ENCODE results near the gene EIF1AD. TPM values are rescaled to one million over a fixed set of nuclear protein-coding genes. Genes with fewer than 3 reads are reported as not detected.

EIF1AD gene
- total and polyA plus RNA-seq, 4 donors = 22.0 to 33.2 (median 28.7) TPM

DNA sequence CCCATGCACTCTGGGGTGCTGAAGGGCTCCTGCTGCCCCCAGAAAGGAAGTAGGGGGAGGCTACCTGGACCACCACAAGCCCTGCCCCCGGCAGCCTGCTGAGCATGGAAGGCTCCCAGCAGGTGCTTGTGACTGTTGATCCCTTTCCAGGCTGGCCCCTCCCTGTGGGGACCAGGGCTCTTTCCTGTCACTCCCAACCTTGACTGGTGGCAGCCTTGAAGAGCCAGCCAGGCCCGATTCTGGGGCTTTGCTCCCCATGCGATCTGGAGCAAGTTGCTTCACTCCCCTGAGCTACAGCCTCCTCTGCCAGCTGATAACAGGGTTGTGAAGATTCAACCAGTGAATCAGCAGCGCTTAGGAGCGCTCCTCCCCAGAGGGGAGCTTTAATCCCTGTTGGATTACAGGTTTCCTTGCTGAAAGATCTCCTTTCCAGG is 5.3 kb upstream of the EIF1AD start:
- peaks cover 0 to 11% (median 8%) of the 10 kb centered on the region in 5 donors for H3K4me1 ChIP-seq (ENCODE audit: control insufficient read depth in 5 of 5, insufficient read depth in 5 of 5, low read length in 5 of 5)
- ATAC-seq (ENCODE audit: insufficient read depth, low FRiP score) (no peak), DNase-seq (no peak)
- TF ChIP-seq, protein P1, sequence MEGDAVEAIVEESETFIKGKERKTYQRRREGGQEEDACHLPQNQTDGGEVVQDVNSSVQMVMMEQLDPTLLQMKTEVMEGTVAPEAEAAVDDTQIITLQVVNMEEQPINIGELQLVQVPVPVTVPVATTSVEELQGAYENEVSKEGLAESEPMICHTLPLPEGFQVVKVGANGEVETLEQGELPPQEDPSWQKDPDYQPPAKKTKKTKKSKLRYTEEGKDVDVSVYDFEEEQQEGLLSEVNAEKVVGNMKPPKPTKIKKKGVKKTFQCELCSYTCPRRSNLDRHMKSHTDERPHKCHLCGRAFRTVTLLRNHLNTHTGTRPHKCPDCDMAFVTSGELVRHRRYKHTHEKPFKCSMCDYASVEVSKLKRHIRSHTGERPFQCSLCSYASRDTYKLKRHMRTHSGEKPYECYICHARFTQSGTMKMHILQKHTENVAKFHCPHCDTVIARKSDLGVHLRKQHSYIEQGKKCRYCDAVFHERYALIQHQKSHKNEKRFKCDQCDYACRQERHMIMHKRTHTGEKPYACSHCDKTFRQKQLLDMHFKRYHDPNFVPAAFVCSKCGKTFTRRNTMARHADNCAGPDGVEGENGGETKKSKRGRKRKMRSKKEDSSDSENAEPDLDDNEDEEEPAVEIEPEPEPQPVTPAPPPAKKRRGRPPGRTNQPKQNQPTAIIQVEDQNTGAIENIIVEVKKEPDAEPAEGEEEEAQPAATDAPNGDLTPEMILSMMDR (IDR thresholded peaks at IDR 0.05; ENCODE audit: control extremely low read depth, extremely low read depth) = no peak
- no peak overlapping the region for H3K27ac ChIP-seq (ENCODE audit: low read depth in 1 of 2, low read length in 1 of 2)
- peaks cover 0 to 16% (median 13%) of the 10 kb centered on the region in 3 donors for H3K27me3 ChIP-seq (ENCODE audit: control insufficient read depth in 3 of 3, insufficient read depth in 3 of 3, low read length in 2 of 3)
- H3K4me3 ChIP-seq = no peak overlapping the region
- peaks cover 0 to 18% (median 14%) of the 10 kb centered on the region in 4 donors for H3K36me3 ChIP-seq (ENCODE audit: control insufficient read depth in 4 of 4, insufficient read depth in 4 of 4, low read length in 4 of 4)
- no peak overlapping the region for H3K9ac ChIP-seq (ENCODE audit: insufficient read depth in 1 of 2, low read length in 2 of 2)
- 62 to 73% methylated on average over 5 of the region's 5 CpGs for WGBS, 2 donors
- no peaks in the 10 kb centered on the region for H3K9me3 ChIP-seq (ENCODE audit: control insufficient read depth in 4 of 4, insufficient read depth in 3 of 4, low read length in 3 of 4)

DNA sequence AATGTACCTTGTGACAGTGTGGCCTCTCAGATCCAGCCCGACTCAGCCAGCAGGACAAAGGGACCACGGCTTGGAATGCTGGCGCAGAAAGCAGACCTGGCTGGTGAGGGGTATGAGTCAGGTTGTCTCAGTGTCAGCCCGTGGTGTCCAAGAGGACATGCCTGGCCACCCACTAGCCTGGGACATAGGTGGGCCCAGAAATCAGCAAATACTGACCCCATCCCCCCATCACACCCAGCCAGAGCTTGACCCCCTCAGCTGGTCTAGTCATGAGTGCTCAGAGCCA is 4.9 kb upstream of the EIF1AD start:
- ATAC-seq (ENCODE audit: insufficient read depth, low FRiP score) (no peak), DNase-seq (no peak)
- Histone ChIP-seq H3K9ac (ENCODE audit: insufficient read depth in 1 of 2, low read length in 2 of 2) (no peak overlapping the region), H3K4me1 (ENCODE audit: control insufficient read depth in 5 of 5, insufficient read depth in 5 of 5, low read length in 5 of 5) (peaks cover 0 to 9% (median 8%) of the 10 kb centered on the region in 5 donors), H3K9me3 (ENCODE audit: control insufficient read depth in 4 of 4, insufficient read depth in 3 of 4, low read length in 3 of 4) (no peaks in the 10 kb centered on the region), H3K27me3 (ENCODE audit: control insufficient read depth in 3 of 3, insufficient read depth in 3 of 3, low read length in 2 of 3) (peaks cover 0 to 13% (median 12%) of the 10 kb centered on the region in 3 donors), H3K27ac (ENCODE audit: low read depth in 1 of 2, low read length in 1 of 2) (no peak overlapping the region), H3K36me3 (ENCODE audit: control insufficient read depth in 4 of 4, insufficient read depth in 4 of 4, low read length in 4 of 4) (peaks cover 0 to 18% (median 14%) of the 10 kb centered on the region in 4 donors), H3K4me3 (no peak overlapping the region)
- TF ChIP-seq, protein P1 (IDR thresholded peaks at IDR 0.05; ENCODE audit: control extremely low read depth, extremely low read depth) = no peak
- 81 to 85% methylated on average over 4 of the region's 4 CpGs for WGBS, 2 donors

GRCh38 chr11:66006134-66006890 is 4.4 kb upstream of the EIF1AD start:
- ATAC-seq (ENCODE audit: insufficient read depth, low FRiP score) (no peak), DNase-seq (no peak)
- WGBS, 2 donors = 89 to 92% methylated on average over 13 of the region's 13 CpGs
- Histone ChIP-seq H3K36me3 (ENCODE audit: control insufficient read depth in 4 of 4, insufficient read depth in 4 of 4, low read length in 4 of 4) (peaks cover 0 to 18% (median 14%) of the 10 kb centered on the region in 4 donors), H3K27ac (ENCODE audit: low read depth in 1 of 2, low read length in 1 of 2) (no peak overlapping the region), H3K9me3 (ENCODE audit: control insufficient read depth in 4 of 4, insufficient read depth in 3 of 4, low read length in 3 of 4) (no peaks in the 10 kb centered on the region), H3K9ac (ENCODE audit: insufficient read depth in 1 of 2, low read length in 2 of 2) (no peak overlapping the region), H3K4me1 (ENCODE audit: control insufficient read depth in 5 of 5, insufficient read depth in 5 of 5, low read length in 5 of 5) (peaks cover 0 to 8% (median 5%) of the 10 kb centered on the region in 5 donors), H3K27me3 (ENCODE audit: control insufficient read depth in 3 of 3, insufficient read depth in 3 of 3, low read length in 2 of 3) (peaks cover 0 to 10% (median 8%) of the 10 kb centered on the region in 3 donors), H3K4me3 (no peak overlapping the region)
- TF ChIP-seq, protein P1 (IDR thresholded peaks at IDR 0.05; ENCODE audit: control extremely low read depth, extremely low read depth) = no peak

Measured in lung (tissue), 12 donors.